ENCODE data around the gene SLC16A3.
"Not testable (repeated sequence)": the region's sequence is repeated elsewhere in the genome, so short reads cannot be mapped to it uniquely, and the experiment has no call there.

SLC16A3 gene

DNA sequence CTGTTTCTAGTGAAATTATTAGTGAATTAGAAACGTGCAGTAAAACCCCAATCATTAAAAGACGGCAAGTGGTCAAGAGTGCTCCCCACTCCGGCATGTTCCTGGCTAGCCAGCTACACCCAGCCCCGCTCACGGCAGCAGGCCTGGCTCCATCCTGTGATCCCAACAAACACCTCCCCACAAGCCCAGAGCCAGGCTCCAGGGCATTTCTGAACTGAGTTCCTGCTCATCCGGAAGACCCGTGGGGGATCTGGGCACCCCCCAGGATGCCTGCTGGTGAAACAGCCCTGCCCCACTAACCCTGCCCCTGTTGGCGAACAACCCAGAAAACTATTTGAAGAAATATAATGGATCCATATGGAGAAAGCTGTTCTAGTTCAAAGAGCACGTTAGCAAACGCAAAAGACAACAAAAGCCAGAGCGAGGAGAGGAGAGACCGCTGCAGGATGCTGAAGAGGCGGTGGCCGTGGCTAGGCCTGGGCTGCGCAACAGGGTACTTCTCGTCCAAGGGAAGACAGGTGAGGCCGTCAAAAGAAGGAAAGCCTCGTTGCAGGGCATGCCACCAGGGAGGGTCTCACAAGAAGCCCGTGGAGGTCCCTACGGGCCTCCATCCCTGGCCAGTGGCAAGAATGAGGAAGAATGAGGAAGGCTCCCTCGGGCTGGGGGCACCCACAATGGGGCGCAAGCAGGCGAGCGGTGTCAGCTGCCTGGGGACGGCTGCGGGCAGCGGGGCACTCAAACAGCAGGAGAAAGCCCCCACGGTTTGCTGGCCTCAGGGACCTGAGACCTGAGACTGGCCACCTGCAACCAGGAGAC lies 19.2 kb downstream of the SLC16A3 start:
- FAIRE-seq = no peak

DNA sequence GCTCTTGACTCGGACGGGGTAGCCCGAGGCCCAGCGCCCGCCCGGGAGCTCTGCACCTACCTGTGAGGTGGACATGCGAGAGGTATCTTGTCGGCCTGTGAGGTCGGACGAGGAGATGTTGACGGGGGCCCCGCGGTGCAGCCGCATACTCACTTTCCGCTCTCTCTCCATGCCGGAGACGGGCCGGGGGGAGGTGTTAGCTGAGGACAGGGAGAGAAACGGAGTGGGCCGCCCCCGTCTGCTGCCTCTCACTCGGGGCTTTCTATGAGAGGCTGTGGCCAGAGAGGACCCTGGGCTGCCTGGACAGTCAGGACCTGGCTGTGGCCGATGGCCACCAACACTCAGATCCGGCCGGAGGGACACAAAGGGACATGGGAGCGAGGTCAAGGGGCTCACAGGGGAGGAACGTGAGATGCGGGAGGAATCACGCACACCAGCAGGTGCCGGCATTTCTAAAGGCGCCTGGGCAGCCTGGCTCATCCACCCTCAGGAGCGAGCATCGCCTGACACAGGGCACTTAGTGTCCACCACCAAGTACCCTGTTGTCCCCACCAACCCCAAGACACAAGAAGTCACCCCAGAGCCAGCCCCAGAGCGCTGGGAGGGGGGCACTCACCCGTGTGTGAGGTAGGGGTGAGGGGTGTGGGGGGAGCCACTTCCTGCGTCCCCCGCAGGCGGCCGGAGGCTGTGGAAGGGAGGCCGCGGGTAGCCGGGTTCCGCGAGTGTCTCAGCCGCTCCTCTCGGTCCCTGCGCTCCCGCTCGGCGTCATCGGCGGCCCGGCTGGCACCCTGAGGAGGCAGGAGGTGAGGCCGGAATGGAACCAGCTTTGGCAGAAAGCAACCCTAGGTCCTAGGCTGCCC lies 20.2 kb downstream of the SLC16A3 start:
- FAIRE-seq = no peak

DNA sequence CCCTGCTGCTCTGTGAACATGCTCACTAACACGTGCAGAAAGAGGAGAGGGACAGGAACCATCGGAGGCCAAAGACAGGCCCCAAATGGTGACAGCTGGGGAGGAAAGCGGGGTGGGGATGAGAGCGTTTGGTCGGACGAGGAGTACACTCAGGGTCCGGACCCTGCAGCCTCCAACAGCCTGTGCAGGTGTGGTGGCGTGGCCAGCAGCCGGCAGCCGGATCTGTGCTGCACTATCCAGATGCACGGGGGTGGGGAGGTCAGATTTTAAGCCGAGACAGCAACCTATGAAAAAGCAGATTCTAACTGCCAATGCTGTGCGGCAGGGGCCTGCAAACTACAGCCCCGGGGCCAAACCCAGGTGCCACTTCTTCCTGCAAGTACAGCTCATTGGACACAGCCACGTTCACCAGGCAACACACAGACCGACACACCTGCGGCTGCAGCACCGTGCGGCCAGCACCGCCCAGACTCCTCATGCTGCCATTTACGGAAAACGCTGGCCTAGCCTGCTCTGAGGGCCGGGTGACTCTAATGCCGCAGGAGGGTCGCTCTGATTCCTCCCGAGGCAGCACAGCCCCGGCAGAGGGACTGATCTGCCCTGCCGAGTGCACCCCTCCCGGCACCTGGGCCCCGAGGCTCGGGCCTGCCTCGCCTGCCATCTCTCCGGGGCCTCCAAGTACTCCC lies 21.2 kb downstream of the SLC16A3 start:
- FAIRE-seq = no peak

DNA sequence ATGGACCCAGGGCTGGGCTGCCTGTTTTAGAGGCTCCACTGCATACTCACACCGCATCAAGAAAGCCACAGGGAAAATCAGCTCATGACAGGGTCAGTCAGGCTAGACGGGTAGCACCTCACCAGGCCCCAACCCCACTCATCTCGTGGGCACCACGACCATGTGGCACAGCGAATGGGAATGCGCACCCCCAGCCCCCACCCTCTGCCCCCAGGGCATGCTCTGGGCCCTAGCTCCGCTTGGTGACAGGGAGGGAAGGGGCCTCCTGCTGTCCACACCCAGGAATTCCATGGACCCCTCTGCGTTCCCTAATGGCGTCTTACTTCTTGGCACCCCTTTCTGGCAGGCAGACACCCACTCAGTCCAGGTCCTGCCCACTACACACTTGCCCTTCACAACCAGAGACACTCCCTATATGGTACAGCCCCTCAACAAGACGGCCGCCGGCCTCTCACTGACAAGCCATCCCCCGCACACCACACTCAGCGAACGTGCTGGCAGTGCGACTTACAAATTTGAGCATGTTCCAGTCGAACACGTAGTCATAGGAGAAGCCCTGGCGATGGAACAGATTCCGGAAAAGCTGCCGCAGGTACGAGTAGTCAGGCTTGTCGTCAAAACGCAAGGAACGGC lies 22.1 kb downstream of the SLC16A3 start:
- FAIRE-seq = no peak

DNA sequence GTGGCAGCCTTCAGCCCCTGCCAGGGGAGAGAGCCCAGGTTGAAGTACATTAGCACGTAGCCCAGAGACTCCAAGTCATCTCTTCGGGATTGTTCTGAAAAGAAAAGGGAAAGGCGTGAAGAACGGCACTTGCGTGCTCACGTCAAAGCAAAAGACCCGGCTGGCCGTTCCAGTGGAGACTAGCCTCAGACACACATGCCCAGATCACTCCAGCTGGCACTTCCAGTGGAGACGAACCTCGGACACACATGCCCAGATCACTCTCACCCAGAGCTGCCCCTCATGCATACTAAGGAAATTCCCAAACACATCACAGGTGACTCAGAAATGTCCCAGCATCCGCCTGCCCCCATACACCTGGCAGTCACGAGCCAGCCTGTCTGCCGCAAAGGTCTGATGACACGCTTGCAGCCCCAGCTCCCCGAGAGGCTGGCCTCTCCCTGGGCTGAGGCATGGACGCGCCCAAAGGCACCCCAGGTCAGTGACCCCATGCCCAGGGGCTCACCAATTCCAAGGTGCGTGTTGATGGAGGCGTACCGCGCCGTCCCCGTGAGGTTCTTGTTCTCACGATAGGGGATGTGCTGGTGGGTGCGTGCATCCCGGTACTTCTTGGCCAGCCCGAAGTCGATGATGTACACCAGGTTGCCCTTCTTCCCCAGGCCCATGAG lies 23.8 kb downstream of the SLC16A3 start:
- FAIRE-seq = no peak

DNA sequence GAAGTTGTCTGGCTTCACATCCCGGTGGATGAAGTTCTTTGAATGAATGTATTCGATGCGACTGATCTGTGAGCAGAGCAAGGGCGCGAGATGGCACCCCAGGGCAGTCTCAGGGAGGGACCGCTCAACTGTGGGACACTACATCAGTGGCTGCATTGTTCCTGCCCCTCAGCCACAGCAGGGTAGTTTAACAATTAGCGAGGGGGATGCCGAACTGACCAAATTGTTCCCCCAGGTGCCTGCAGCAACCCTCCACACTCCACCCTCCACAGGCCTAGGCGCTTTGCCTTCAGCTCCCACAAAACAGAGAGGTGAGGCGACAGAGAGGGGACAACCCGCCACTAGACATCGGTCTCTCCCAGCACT lies 24.3 kb downstream of the SLC16A3 start:
- FAIRE-seq = no peak

DNA sequence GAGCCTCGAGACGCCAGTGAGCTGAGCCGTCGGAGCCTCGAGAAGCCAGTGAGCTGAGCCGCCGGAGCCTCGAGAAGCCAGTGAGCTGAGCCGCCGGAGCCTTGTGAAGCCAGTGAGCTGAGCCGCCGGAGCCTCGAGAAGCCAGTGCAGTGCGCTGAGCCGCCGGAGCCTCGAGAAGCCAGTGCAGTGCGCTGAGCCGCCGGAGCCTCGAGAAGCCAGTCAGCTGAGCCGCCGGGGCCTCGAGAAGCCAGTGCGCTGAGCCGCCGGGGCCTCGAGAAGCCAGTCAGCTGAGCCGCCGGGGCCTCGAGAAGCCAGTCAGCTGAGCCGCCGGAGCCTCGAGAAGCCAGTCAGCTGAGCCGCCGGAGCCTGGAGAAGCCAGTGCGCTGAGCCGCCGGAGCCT lies 25.3 kb downstream of the SLC16A3 start:
- not testable (repeated sequence) for FAIRE-seq

DNA sequence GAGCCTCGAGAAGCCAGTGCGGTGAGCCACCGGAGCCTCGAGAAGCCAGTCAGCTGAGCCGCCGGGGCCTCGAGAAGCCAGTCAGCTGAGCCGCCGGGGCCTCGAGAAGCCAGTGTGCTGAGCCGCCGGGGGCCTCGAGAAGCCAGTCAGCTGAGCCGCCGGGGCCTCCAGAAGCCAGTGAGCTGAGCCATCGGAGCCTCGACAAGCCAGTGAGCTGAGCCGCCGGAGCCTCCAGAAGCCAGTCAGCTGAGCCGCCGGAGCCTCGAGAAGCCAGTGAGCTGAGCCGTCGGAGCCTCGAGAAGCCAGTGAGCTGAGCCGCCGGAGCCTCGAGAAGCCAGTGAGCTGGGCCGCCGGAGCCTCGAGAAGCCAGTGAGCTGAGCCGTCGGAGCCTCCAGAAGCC lies 25.9 kb downstream of the SLC16A3 start:
- not testable (repeated sequence) for FAIRE-seq

DNA sequence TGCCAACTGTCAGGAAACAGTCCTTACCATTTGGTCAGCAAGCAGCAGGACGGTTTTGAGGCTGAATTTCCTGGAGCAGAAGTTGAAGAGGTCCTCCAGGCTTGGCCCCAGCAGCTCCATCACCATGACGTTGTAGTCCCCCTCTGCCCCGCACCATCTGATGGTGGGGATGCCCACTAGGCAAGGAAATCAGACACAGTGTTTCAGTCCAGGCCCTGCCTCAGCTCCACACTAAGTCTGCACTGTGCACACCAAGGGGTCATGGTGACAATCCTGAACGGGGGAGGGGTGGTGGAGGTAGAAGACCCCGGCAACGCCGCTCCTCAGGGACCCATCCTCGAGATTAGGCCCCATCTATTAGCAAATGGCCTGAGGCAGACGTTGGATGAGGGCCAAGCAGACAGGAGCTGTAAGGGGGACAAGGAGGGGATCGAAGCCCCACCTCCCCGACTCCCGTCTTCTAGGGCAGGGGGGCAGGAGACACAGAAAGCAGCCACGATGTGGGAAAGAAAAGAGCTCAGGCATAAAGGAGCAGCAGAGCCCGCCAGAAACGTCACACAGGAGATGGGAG lies 26.6 kb downstream of the SLC16A3 start:
- no peak for FAIRE-seq

DNA sequence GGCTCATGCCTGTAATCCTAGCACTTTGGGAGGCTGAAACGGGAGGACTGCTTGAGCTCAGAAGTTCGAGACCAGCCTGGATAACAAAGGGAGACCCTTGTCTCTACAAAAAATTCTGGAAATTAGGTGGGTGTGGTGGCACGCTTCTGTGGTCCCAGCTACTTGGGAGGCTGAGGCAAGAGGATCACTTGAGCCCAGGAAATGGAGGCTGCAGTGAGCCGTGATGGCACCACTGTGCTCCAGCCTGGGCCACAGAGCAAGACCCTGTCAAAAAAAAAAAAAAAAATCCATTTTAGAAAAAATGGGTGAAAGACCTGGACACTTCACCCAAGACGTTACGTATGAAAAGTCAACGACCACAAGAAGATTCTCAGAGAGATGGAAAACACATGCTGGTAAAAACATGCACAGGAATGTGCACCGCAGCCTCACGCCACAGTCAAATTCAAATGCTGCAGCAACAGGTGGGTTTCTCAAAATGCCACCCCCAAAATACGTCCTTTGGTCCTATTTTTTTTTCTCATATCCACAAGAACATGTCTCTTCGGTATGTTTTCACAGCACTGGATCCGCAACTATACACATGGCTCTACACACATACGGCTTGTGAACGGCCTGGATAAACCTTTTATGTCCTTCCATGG lies 27.5 kb downstream of the SLC16A3 start:
- no peak for FAIRE-seq

DNA sequence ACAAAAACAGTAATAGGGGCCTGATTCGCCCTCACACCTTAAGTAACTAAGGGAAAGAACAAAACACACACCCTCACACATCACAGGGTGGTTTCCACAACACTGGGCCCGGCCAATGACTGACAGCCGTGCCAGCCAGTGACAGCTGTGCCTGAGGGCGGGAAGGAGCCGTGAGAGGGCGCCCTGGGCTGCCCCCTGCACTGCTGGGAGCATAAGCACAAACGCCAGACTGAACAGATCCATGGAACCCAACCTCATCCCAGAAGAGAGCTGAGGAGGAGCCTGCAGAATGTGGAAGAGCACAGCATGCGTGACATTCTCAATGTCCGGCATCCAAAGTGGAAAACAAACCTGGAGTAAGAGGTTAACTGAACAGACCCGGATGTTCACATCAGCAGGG lies 28.6 kb downstream of the SLC16A3 start:
- FAIRE-seq = no peak

DNA sequence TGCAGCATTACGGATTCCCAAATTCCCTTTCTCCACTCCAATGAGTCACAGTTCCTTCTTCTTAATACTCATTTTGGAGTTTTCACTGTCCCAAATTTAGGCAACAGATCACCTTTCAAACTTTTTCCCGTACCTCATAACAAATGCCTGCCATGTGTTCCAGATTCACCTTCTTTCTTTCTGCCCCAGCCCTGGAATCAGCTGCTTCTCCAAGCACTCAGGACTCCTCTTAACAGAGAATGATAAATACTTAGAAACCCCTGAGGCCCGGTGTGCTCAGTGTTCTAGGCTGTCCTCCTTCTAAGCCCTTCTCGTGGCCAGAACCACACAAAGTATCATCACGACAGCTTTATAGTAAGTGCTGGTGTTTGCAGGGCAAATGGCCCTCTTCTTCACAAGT lies 29.7 kb downstream of the SLC16A3 start:
- FAIRE-seq = no peak

DNA sequence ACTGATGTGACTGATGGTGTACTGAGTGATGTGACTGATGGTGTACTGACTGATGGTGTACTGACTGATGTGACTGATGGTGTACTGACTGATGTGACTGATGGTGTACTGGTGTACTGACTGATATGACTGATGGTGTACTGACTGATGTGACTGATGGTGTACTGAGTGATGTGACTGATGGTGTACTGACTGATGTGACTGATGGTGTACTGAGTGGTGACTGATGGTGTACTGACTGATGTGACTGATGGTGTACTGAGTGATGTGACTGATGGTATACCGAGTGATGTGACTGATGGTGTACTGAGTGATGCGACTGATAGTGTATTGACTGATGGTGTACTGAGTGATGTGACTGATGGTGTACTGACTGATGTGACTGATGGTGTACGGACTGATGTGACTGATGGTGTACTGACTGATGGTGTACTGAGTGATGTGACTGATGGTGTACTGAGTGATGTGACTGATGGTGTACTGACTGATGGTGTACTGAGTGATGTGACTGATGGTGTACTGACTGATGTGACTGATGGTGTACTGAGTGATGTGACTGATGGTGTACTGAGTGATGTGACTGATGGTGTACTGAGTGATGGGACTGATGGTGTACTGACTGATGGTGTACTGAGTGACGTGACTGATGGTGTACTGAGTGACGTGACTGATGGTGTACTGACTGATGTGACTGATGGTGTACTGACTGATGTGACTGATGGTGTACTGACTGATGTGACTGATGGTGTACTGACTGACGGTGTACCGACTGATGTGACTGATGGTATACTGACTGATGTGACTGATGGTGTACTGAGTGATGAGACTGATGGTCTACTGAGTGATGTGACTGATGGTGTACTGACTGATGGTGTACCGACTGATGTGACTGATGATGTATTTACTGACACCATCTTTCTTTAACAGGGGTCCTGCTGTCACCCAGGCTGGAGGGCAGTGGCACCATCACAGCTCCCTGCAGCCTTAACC lies 31.4 kb downstream of the SLC16A3 start:
- not testable (repeated sequence) for FAIRE-seq

DNA sequence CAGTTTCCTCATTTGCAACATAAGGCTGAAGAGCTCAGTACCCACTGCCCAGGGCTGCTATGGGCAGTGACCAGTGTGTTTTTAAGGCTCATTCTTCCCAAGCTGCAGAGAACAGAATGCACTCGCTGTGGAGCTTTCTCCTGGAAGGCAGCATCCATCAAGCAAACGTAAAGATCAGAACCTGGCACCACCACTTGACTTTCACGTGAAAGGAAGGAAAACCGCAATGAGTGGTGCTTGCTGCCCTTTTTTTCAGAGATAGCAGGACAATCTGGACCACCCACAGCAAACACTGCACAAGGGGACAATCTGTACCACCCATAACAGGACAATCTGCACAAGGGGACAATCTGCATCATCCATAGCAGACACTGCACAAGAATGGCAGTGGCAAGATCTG lies 33.5 kb downstream of the SLC16A3 start:
- FAIRE-seq = no peak

DNA sequence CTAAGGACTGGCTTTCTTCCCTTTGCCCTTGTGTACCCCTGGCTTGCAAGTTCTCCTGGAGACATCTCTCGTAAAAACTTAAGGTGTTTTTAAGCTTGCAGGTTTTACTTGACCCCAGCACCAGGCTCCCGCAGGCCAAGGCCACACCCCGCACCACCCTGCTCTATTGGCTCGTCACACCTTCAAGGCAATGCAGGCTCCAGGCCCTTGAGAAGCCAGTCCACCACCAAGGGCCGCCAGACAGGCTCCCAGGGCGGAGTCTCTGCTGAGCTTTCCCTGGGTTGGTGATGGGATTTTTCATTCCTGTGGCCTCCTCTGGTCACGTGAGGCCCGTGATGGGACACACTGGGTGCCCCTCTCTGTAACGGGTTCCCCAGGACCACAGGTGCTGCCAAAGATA lies 34.8 kb downstream of the SLC16A3 start:
- FAIRE-seq = no peak

DNA sequence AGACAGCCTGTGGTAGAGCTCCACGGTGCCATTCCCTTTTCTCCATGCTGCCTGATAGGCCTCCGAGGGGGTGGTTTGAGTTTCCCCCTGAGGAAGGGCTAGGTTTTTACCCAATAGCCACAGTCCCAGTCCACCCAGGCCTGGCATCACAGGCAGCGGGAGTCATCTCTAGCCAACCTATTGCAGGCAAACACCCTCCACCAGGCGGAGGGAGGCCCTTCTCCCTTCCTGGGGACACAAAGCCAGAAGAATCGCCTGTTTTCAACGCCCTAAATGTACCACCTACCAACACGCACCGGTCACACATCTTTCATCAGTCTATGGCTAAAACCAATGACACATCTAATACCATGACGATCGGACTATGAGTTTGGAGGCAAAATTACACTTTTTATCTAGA lies 37.3 kb downstream of the SLC16A3 start:
- no peak for FAIRE-seq

DNA sequence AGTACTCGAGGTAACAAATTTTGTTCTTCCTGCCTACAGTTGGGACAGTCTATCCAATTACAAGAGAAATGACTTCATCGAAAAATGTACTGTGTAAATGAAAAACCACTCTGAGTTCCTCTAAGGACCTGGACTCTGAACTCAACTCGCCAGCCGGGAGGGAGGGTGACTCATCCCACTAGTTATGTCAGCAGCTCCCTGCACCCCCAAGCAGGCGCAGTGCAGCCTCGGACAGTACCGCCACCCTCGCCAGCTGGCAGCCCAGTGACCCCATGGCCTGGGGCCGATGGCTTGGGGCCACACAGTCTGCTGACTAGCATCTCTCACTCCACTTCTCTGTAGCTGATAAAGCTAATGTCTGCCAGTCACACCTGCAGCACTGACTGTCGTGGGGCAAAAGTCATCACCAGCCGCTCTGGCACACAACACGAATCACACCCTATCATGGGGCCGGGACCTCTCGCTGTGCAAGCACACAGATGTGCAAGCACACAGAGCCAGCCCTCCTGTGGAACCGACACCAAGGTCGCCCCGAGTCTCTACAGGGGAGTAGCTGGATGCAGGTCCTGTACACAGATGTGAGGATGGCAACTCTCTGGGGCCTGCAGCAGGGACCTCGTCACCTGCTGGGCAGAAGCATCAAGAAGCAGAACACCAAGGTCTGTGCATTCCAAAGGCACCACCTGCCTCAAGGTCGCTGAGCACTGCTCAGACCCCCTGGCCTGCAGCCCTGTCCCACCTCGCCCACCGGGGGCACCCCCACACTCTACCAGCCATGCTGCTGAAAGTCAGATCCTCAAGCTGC lies 38.9 kb downstream of the SLC16A3 start:
- no peak for FAIRE-seq

DNA sequence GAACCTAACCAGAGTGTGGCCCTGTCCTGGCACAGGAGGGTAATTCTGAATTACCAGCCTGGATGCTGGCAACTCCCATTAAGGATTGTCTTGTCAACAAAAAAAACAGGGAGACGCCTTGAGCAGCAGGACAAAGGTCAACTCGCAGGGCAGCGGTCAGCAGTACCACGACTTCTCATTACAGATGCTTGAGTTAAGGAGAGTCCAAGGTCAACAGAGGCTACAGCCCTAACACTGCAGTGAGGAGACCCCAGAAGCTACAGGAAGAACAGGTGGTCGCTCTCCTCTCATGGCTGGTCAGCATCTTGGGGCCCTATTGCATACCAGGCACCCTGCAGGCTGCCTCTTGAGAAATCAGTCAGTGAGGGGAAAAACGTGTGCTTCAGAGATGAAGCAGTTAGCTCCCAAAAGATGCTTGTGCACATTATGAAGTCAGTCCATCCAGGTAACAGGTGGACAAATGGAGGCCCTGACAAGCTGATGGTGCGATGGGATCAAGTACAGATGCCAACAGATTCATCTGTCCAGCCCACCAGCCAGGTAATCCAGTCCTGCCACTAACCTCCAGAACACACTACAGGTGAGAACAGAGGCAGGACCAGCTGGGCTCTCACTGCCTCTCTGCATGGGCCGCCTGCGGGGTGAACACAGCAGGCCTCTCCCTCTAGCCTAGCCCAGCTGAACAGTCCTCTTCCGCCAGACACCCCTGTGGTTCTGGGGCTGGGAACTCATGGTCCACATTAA lies 40.5 kb downstream of the SLC16A3 start:
- no peak for FAIRE-seq

Data from G401.6 (cell line).